Measurements from ENCODE around the gene KIAA1671.
"Not testable (repeated sequence)": the region's sequence is repeated elsewhere in the genome, so short reads cannot be mapped to it uniquely, and the experiment has no call there.

The KIAA1671 gene

DNA sequence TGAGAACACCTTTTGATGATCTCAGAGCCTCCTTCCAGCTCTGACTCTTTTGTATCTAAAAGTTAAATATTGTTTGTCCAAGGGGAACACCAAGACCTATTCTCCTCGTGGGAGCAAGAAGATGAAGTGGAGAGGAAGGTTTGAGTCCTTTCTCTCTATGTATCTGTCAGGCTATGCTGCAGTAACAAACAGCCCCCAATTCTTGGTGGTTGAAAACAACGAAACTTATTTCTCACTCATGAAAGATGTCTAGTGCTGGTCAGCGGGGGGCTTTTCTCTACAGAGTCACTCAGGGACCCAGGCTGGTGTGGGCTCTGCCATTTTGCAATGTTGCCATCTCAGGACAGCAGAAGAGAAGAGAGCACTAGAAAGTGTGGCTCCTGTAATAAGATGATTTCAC, 260.7 kb downstream of the KIAA1671 start:
- Histone ChIP-seq H3K27me3 (ENCODE audit: control insufficient read depth, insufficient read depth, low read length) (no peaks in the 10 kb centered on the region), H3K9me3 (ENCODE audit: control insufficient read depth, low read depth, low read length) (no peaks in the 10 kb centered on the region), H3K4me1 (ENCODE audit: control insufficient read depth, low read depth, low read length) (no peaks in the 10 kb centered on the region), H3K4me3 (ENCODE audit: low read length) (no peak overlapping the region), H3K36me3 (ENCODE audit: control insufficient read depth, low read depth, low read length) (no peaks in the 10 kb centered on the region), H3K27ac (ENCODE audit: low read length) (no peak overlapping the region), H3K9ac (ENCODE audit: low read length) (no peak overlapping the region)

DNA sequence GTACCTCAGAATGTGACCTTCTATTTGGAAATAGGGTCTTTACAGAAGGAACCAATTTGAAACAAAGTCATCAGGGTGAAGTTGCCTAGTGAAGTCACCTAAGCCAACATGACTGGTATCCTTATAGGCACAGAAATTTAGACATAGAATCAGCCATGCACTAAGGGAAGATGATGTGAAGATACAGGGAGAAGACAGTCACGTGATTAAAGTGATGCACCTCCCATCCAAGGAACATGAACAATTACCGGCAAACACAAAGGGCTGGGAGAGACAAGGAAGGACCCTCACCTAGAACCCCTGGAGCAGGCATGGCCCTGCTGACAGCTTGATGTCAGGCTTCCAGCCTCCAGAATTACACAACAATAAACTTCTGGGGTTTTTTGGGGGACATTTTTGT, 263.7 kb downstream of the KIAA1671 start:
- H3K27me3 ChIP-seq (ENCODE audit: control insufficient read depth, insufficient read depth, low read length), result no peaks in the 10 kb centered on the region
- H3K4me3 ChIP-seq (ENCODE audit: low read length), result no peak overlapping the region
- no peak overlapping the region for H3K27ac ChIP-seq (ENCODE audit: low read length)
- no peaks in the 10 kb centered on the region for H3K4me1 ChIP-seq (ENCODE audit: control insufficient read depth, low read depth, low read length)
- no peaks in the 10 kb centered on the region for H3K9me3 ChIP-seq (ENCODE audit: control insufficient read depth, low read depth, low read length)
- no peaks in the 10 kb centered on the region for H3K36me3 ChIP-seq (ENCODE audit: control insufficient read depth, low read depth, low read length)
- no peak overlapping the region for H3K9ac ChIP-seq (ENCODE audit: low read length)

DNA sequence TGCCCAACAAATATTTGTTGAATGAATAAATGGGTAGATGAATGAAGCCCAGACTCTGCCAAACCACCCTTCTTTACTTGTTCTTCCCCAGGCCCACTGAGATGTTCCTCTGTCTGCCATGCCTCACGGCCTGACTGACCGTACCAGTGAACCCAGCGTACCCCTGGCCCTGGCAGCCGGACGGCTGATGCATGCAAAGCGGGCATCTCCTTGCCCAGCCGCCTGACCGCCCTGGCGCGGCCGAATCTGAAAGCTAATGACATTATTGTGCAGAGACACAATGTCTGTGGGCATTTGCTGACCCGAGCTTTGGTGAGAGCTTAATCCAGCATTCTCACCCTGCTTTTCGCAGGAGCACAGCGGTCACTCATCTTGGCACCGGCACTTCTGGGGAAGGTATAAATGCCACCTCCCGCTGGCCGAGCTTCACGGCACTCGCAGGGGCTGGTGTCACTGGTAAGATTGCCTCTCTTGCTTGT, 266.7 kb downstream of the KIAA1671 start, which contains the start of gene CRYBB2:
Gene CRYBB2 (plus strand): TSS at position 429 of the 479 bp plus-strand sequence. CDS start 1,791 bp downstream, outside the sequence.
- Histone ChIP-seq H3K4me1 (ENCODE audit: control insufficient read depth, low read depth, low read length) (no peaks in the 10 kb centered on the region), H3K27ac (ENCODE audit: low read length) (no peak within 1 kb of the TSS), H3K4me3 (ENCODE audit: low read length) (no peak within 1 kb of the TSS), H3K27me3 (ENCODE audit: control insufficient read depth, insufficient read depth, low read length) (no peaks in the 10 kb centered on the region), H3K36me3 (ENCODE audit: control insufficient read depth, low read depth, low read length) (no peaks in the 10 kb centered on the region), H3K9ac (ENCODE audit: low read length) (no peak within 1 kb of the TSS), H3K9me3 (ENCODE audit: control insufficient read depth, low read depth, low read length) (no peaks in the 10 kb centered on the region)

DNA sequence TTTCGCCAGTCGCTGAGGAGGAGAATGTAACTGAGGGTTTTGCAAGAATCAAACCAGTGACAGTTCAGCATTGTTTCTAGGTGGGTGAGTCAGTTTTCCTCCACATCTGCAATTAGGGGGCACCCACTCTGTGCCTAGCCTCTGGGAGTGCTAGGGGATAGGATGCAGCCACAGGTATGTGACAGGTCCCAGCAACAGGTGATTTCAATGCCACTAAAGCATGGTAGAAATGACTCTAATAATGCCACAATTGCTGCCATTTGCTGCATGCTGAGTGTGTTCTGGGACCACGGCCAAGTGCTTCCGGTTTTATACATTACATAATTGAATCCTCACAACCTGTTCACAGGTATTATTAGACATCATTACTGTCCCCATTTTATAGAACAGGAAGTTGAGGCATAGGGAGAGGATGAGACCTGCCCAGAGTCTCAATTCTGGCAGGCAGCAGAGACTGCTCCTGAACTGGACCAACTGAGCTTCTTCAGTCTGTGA, 267.5 kb downstream of the KIAA1671 start:
- Histone ChIP-seq H3K4me1 (ENCODE audit: control insufficient read depth, low read depth, low read length) (no peaks in the 10 kb centered on the region), H3K27me3 (ENCODE audit: control insufficient read depth, insufficient read depth, low read length) (no peaks in the 10 kb centered on the region), H3K9ac (ENCODE audit: low read length) (no peak overlapping the region), H3K9me3 (ENCODE audit: control insufficient read depth, low read depth, low read length) (no peaks in the 10 kb centered on the region), H3K36me3 (ENCODE audit: control insufficient read depth, low read depth, low read length) (no peaks in the 10 kb centered on the region), H3K27ac (ENCODE audit: low read length) (no peak overlapping the region), H3K4me3 (ENCODE audit: low read length) (no peak overlapping the region)

DNA sequence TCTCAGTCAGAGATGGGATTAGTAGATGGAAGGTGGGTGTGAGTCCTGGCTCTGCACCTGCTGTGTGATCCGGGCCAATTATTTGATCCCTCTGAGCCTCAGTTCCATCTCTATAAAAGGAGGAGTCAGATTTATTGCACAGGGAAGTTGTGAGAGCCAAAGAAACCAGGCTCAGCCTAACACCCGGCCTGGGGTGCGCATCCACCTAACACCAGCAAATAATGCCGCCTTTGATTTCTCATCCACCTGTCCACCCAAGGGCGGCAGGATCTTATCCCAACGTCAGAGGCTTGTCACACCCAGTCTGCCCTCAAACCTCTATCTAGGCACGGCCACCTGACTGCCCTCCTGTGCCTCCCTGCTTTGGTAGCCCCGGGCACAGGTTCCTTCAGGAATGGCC, 269.3 kb downstream of the KIAA1671 start:
- no peak overlapping the region for H3K4me3 ChIP-seq (ENCODE audit: low read length)
- no peaks in the 10 kb centered on the region for H3K27me3 ChIP-seq (ENCODE audit: control insufficient read depth, insufficient read depth, low read length)
- H3K4me1 ChIP-seq (ENCODE audit: control insufficient read depth, low read depth, low read length), result no peaks in the 10 kb centered on the region
- H3K27ac ChIP-seq (ENCODE audit: low read length), result no peak overlapping the region
- no peaks in the 10 kb centered on the region for H3K36me3 ChIP-seq (ENCODE audit: control insufficient read depth, low read depth, low read length)
- no peaks in the 10 kb centered on the region for H3K9me3 ChIP-seq (ENCODE audit: control insufficient read depth, low read depth, low read length)
- H3K9ac ChIP-seq (ENCODE audit: low read length), result no peak overlapping the region

DNA sequence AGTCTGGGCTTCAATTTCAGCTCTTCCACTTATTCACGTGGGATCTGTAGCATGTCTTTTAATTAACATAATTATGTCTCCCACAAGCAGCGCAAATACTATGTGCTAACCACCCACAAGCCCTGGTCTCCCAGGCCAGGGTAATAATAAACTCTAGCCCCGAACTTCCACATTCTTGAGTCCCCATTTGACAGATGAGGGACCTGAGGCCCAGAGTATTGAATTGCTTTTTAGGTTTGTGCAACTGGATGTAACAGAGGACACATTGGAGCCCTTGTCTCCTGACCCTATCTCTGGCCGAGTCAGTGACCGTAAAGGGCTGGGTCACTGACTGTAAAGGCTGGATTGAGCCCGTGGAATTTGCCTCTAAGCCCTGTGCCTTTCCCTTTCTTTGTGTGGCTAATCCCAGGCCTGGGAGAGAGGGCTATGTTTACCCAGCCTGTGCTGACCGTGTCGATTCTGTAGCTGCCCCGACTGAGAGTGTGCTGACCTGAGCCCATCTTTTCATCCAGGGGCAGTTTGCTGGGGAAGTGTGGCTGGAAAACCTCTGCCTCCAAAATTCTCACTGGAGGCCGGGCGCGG, 270.8 kb downstream of the KIAA1671 start:
- H3K4me3 ChIP-seq (ENCODE audit: low read length), result no peak overlapping the region
- H3K27me3 ChIP-seq (ENCODE audit: control insufficient read depth, insufficient read depth, low read length), result no peaks in the 10 kb centered on the region
- no peak overlapping the region for H3K27ac ChIP-seq (ENCODE audit: low read length)
- no peaks in the 10 kb centered on the region for H3K36me3 ChIP-seq (ENCODE audit: control insufficient read depth, low read depth, low read length)
- H3K9me3 ChIP-seq (ENCODE audit: control insufficient read depth, low read depth, low read length), result no peaks in the 10 kb centered on the region
- H3K9ac ChIP-seq (ENCODE audit: low read length), result no peak overlapping the region
- H3K4me1 ChIP-seq (ENCODE audit: control insufficient read depth, low read depth, low read length), result no peaks in the 10 kb centered on the region

DNA sequence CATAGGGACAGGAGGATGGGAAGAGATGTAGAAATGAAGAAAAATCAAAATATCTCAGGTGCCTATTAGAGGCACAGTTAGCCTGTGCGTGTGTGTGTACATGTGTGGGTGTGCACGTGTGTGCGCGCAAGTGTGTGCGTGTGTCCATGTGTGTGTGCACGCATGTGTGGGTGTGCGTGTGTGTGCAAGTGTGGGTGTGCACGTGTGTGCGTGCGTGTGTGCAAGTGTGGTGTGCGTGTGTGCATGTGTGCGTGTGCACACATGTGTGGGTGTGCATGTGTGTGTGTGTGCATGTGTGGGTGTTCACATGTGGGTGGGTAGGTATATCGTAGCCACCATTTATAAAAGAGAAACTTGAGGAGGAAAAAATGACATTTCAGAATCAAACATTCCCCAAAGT, 276.3 kb downstream of the KIAA1671 start:
- Histone ChIP-seq H3K9me3 (ENCODE audit: control insufficient read depth, low read depth, low read length) (no peaks in the 10 kb centered on the region), H3K27me3 (ENCODE audit: control insufficient read depth, insufficient read depth, low read length) (no peaks in the 10 kb centered on the region), H3K36me3 (ENCODE audit: control insufficient read depth, low read depth, low read length) (no peaks in the 10 kb centered on the region), H3K9ac (ENCODE audit: low read length) (no peak overlapping the region), H3K4me3 (ENCODE audit: low read length) (no peak overlapping the region), H3K27ac (ENCODE audit: low read length) (no peak overlapping the region), H3K4me1 (ENCODE audit: control insufficient read depth, low read depth, low read length) (no peaks in the 10 kb centered on the region)

DNA sequence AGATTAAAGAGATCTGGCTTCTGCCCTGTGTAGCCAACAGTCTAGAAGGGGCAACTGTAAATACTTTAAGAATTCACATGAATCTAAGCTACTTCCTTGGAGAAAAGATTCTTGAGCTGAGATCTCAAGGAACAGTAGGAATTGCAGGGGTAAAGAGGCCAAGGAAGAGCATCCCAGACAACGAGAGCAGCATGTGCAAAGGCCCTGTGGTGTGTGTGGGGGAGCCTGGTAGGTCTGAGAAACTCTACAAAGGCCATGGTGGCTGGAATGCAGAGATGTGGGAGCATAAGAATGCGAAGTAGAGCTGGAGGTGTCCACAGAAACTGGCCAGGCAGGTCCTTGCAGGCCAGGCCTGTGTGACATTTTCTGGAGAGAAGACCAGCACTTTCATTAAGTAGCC, 278.2 kb downstream of the KIAA1671 start:
- not testable (repeated sequence) for H3K4me1 ChIP-seq (ENCODE audit: control insufficient read depth, low read depth, low read length); H3K36me3 ChIP-seq (ENCODE audit: control insufficient read depth, low read depth, low read length); H3K4me3 ChIP-seq (ENCODE audit: low read length); H3K27me3 ChIP-seq (ENCODE audit: control insufficient read depth, insufficient read depth, low read length); H3K9ac ChIP-seq (ENCODE audit: low read length); H3K27ac ChIP-seq (ENCODE audit: low read length); H3K9me3 ChIP-seq (ENCODE audit: control insufficient read depth, low read depth, low read length)

DNA sequence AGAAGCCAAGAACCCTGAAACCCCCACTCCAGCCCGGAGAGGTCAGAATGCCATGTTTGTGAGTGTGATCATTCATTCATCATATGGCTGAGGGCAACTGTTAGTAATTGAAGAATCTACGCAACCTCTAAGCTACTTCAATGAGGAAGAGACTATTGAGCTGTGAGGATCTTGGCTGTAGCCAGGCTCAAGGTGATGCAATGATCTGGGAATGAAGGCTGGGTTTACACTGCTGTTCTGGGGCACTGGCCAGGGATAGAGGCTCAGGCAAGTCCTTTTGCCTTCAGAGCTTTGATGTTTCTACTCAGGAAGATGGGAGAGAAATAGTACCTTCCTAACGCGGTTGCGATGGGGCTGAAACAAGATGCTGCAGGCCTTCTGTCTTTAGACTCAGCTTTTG, 279.8 kb downstream of the KIAA1671 start:
- H3K9ac ChIP-seq (ENCODE audit: low read length), result no peak overlapping the region

DNA sequence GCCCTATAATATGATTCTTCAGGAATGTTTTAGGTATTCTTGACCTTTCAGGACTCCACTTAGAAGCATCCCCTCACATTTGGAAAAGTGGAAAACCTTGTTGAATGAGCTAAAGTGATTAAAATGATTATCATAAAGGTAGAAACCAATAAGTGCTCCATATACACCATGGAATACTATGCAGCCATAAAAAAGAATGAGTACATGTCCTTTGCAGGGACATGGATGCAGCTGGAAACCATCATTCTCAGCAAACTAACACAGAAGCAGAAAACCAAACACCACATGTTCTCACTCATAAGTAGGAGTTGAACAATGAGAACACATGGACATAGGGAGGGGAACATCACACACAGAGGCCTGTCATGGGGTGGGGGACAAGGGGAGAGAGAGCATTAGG, 281.2 kb downstream of the KIAA1671 start:
- not testable (repeated sequence) for H3K4me1 ChIP-seq (ENCODE audit: control insufficient read depth, low read depth, low read length); H3K4me3 ChIP-seq (ENCODE audit: low read length); H3K9ac ChIP-seq (ENCODE audit: low read length)

More for the DNA sequence above, 279.8 kb downstream of the KIAA1671 start:
- Histone ChIP-seq H3K4me1 (ENCODE audit: control insufficient read depth, low read depth, low read length) (no peaks in the 10 kb centered on the region), H3K9me3 (ENCODE audit: control insufficient read depth, low read depth, low read length) (no peaks in the 10 kb centered on the region), H3K4me3 (ENCODE audit: low read length) (no peak overlapping the region), H3K27me3 (ENCODE audit: control insufficient read depth, insufficient read depth, low read length) (no peaks in the 10 kb centered on the region), H3K36me3 (ENCODE audit: control insufficient read depth, low read depth, low read length) (no peaks in the 10 kb centered on the region), H3K27ac (ENCODE audit: low read length) (no peak overlapping the region)

DNA sequence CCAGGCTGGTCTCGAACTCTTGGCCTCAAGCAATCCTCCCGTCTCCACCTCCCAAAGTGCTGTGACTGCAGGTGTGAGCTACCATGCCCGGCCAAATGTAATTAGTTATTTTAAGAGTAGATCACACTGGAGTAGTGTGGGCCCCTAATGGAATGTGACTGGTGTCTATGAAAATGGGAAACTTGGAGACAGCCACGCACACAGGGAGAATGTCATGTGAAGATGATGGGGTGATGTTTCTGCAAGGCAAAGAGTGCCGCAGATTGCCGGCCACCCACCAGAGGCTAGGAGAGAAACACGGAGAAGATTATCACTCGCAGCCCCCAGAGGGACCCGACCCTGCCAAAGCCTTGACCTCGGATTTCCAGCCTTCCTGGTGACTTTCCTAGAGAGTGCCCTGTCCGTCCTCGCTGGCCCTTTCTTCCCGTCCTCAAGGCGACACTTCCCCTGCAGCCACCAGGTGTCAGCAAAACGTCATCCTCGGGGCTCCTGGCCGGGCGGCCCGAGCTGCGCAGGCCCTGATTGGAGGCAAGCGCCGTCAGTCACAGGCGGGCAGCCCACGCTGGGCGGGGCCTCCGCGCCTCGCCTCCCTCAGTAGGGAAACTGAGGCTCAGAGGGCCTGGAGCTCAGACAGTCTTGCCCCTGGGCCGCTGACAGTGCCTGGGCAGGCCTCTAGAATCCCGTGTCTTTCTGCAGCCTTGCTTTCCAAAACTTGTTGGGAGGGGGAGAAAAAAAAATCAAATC, 283.2 kb downstream of the KIAA1671 start:
- Histone ChIP-seq H3K4me3 (ENCODE audit: low read length) (no peak overlapping the region), H3K27me3 (ENCODE audit: control insufficient read depth, insufficient read depth, low read length) (no peaks in the 10 kb centered on the region), H3K9me3 (ENCODE audit: control insufficient read depth, low read depth, low read length) (no peaks in the 10 kb centered on the region), H3K36me3 (ENCODE audit: control insufficient read depth, low read depth, low read length) (no peaks in the 10 kb centered on the region), H3K4me1 (ENCODE audit: control insufficient read depth, low read depth, low read length) (no peaks in the 10 kb centered on the region), H3K9ac (ENCODE audit: low read length) (no peak overlapping the region), H3K27ac (ENCODE audit: low read length) (no peak overlapping the region)

More for the DNA sequence above, 281.2 kb downstream of the KIAA1671 start:
- H3K9me3 ChIP-seq (ENCODE audit: control insufficient read depth, low read depth, low read length); H3K27me3 ChIP-seq (ENCODE audit: control insufficient read depth, insufficient read depth, low read length); H3K36me3 ChIP-seq (ENCODE audit: control insufficient read depth, low read depth, low read length); H3K27ac ChIP-seq (ENCODE audit: low read length): not testable (repeated sequence)

DNA sequence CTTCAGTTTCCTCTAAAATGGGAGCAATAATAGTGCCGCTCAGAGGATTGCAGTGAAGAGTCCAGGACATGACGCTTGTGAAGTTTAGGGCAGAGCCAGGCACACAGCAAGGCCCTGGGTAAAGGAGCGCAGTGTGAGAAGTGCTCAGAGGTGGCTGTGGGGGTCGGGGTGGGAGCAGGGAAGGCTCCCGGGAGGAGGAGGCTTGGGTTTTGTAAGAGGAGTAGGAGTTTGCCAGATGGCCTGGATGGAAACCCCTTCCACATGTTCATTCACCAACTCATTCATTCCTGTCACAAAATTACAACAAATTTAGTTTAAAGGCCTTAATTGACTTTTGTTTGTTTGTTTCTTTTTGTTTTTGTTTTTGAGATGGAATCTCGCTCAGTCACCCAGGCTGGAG, 283.9 kb downstream of the KIAA1671 start:
- H3K4me1 ChIP-seq (ENCODE audit: control insufficient read depth, low read depth, low read length), result no peaks in the 10 kb centered on the region
- no peak overlapping the region for H3K27ac ChIP-seq (ENCODE audit: low read length)
- H3K4me3 ChIP-seq (ENCODE audit: low read length), result no peak overlapping the region
- H3K27me3 ChIP-seq (ENCODE audit: control insufficient read depth, insufficient read depth, low read length), result no peaks in the 10 kb centered on the region
- H3K36me3 ChIP-seq (ENCODE audit: control insufficient read depth, low read depth, low read length), result no peaks in the 10 kb centered on the region
- no peaks in the 10 kb centered on the region for H3K9me3 ChIP-seq (ENCODE audit: control insufficient read depth, low read depth, low read length)
- H3K9ac ChIP-seq (ENCODE audit: low read length), result no peak overlapping the region
